ENCODE measurements around the gene ADCY2.

Gene ADCY2

DNA sequence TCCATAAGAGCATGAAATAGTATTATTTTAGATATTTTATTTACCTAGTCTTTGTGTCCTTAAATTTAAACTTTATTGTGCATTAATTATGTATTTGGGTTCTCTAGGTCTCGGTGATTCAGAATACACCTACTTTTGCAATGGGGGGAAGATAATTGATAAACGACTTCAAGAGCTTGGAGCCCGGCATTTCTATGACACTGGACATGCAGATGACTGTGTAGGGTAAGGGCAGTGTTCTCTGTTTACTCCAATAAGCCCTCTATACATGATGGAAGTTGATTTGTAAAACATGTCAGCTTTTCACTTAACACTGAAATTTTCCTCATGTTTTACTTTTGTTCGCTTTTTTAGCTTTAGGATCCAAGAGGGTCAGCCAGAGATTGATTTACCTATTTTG is 479.2 kb downstream of the ADCY2 start:
- TF ChIP-seq, protein P1, sequence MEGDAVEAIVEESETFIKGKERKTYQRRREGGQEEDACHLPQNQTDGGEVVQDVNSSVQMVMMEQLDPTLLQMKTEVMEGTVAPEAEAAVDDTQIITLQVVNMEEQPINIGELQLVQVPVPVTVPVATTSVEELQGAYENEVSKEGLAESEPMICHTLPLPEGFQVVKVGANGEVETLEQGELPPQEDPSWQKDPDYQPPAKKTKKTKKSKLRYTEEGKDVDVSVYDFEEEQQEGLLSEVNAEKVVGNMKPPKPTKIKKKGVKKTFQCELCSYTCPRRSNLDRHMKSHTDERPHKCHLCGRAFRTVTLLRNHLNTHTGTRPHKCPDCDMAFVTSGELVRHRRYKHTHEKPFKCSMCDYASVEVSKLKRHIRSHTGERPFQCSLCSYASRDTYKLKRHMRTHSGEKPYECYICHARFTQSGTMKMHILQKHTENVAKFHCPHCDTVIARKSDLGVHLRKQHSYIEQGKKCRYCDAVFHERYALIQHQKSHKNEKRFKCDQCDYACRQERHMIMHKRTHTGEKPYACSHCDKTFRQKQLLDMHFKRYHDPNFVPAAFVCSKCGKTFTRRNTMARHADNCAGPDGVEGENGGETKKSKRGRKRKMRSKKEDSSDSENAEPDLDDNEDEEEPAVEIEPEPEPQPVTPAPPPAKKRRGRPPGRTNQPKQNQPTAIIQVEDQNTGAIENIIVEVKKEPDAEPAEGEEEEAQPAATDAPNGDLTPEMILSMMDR (IDR thresholded peaks at IDR 0.05; ENCODE audit: low read depth, low read length): no peak
- H3K4me3 ChIP-seq (ENCODE audit: low read depth, low read length): no peak overlapping the region

DNA sequence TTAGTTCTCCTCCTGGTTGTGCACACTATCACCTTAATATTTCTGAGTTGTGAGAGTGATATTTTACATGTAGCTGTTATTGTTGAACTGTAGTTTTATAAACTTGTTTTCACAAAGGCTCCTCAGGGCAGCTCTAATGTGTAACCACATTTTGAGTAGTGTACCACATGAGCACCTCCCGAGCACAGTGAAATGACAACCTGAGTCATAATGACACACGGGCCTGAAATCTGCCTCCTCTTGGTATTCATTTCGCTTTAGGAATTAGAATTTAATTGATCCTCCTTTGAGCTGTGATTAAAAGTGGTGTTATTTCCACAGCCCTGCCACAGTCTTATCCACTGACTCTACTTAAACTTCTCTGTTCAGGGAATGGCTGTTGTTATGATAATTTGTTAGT is 480.9 kb downstream of the ADCY2 start:
- TF ChIP-seq, protein P1 (IDR thresholded peaks at IDR 0.05; ENCODE audit: low read depth, low read length): no peak

DNA sequence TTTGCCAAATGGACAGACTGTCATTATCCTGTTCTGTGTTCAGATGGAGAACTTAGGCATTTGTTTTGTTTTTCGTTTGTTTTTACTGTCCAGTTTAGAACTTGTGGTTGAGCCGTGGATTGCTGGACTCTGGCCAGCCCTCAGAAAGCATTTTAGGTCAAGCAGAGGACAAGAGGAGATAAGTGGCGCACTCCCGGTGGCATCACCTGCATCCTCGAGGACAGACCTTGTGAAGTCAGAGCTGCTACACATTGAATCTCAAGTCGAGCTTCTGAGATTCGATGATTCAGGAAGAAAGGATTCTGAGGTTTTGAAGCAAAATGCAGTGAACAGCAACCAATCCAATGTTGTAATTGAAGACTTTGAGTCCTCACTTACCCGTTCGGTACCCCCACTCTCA is 481.9 kb downstream of the ADCY2 start:
- TF ChIP-seq, protein P1 (IDR thresholded peaks at IDR 0.05; ENCODE audit: low read depth, low read length): no peak
- H3K4me3 ChIP-seq (ENCODE audit: low read depth, low read length): no peak overlapping the region

More for the DNA sequence above, 480.9 kb downstream of the ADCY2 start:
- no peak overlapping the region for H3K4me3 ChIP-seq (ENCODE audit: low read depth, low read length)

- TF ChIP-seq, protein P1 (IDR thresholded peaks at IDR 0.05; ENCODE audit: low read depth, low read length): no peak
- H3K4me3 ChIP-seq (ENCODE audit: low read depth, low read length): no peak overlapping the region
These were observed 482.5 kb downstream of the ADCY2 start for GRCh38 chr5:7878381-7878873.
